GM19328 (cell line): ENCODE data around the gene CHST11.
A peak's percentile ranks its signal among the peaks of the same experiment; 100 is the strongest.
"Not testable (repeated sequence)": the region's sequence is repeated elsewhere in the genome, so short reads cannot be mapped to it uniquely, and the experiment has no call there.

Experiments
- ATAC-seq: cut with Tn5 transposase; IDR thresholded peaks from one replicate; pipeline ENCODE4 v1.9.1; 2021; ENCODE audit warnings: mild to moderate bottlenecking, moderate library complexity; ENCODE audit not compliant: unreplicated experiment

Gene CHST11

GRCh38 chr12:104600036-104600712 lies 143.4 kb downstream of the CHST11 start:
- ATAC-seq = no peak

GRCh38 chr12:104600790-104601739 lies 144.3 kb downstream of the CHST11 start:
- ATAC-seq = no peak

DNA sequence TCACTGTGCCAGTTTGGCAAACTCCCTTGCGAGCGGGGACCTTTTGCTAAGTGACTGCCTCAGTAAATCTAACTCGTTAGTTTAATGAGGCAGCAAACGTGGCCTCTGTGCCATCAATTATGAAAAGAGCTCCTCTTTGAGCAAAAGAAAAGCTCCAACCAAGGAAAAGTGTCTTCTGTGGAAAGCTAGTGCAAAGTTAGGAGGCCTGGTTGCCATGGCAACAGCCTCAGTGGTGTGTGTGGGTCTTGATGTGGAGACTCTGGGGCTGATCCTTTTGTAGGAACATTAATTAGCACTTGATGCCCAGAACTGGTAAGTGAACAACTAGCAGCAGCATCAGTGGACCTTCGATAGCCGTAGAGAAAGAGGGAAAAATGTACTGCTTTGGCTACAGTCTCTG lies 145.7 kb downstream of the CHST11 start:
- ATAC-seq = no peak

- ATAC-seq = no peak
Observed at GRCh38 chr12:104602896-104603295, 146.1 kb downstream of the CHST11 start.

DNA sequence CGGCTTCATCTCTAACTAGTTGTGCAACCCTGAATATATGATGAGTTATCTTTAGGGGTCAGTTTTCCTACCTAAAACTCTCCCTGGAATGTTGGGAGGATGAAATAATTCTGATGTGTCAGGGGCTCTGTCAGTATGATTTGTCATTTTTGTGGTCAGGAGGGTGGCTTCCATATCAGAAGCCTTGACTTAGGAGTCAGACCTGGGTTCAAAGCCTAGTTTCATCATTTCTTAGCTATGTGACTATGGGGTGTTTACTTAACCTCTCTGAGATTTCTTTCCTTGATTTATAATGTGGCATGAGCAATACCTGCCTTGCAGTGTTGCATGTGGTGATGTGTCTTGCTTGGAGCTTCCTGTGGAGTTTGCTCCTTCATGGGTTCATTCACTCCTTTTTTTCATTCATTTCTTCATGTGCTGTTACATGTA lies 146.8 kb downstream of the CHST11 start:
- no peak for ATAC-seq

- peak; percentile 71 for ATAC-seq
Observed at GRCh38 chr12:104604070-104604994, 147.6 kb downstream of the CHST11 start.

DNA sequence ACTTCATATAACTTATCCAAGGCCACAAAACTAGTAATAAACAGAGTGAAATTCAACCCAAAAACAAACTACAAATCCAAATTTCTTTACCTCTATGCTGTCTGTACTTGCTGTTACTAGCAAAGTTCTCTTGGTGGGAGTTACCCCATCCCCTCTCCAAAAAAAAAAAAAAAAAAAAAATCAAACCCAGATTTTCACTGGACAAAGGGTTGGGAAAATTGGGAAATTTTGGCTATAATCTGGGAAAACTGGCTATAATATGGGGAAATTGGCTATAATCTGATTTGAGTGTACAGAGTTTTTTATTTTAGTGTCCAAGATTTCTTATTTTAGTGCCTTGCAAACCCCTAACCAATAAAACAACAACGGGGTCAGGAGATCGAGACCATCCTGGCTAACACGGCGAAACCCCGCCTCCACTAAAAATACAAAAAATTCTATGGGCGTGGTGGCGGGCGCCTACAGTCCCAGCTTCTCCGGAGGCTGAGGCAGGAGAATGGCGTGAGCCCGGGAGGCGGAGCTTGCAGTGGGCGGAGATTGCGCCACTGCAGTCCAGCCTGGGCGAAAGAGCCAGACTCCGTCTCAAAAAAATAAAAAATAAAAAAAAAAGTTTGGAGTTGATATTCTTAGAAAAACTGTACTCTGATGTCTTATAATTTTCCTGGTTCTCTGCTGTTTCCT lies 148.4 kb downstream of the CHST11 start:
- ATAC-seq = no peak

DNA sequence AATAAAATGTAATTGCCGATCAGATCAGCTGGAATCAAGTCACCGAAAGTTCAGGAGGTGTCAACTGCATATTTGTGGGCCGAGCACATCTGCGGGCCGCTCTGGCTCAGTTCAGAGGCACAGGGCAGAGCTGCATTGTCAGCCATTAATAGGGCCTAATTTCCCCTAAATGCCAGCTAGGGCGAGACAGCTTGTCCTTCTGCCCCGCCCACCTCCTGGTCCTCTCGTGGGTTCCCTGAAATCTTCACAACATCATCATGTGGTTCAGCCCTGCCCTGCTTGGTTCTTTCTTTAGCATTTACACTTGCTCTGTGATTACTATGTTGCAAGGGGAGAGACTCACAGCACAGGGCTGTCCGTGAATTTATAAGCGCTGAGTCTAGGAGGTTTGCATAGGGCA lies 148.9 kb downstream of the CHST11 start:
- ATAC-seq = no peak

- ATAC-seq = no peak
Observed at GRCh38 chr12:104608998-104609397, 152.2 kb downstream of the CHST11 start.

DNA sequence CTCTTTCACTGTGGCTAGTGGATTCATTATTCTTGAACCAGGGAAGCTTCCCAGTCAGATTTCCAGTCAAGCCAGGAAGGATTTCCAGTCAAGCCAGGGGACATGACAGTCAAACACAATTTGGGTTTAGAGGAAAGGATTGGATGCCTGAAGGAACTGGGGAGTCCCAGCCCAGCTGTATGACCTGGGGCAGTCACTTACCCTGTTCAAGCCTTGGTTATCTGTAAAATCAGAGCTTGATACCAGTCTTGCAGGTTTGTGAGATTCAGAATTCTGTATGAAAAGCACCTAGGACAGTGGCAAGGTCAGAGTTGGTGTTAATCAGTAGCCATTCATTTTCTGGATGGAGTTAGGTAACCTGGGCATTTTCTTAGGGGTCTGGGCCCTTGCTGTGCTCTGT lies 152.7 kb downstream of the CHST11 start:
- ATAC-seq = no peak

GRCh38 chr12:104610513-104611235 lies 153.9 kb downstream of the CHST11 start:
- ATAC-seq = no peak

GRCh38 chr12:104611671-104612070 lies 154.9 kb downstream of the CHST11 start:
- ATAC-seq = no peak

DNA sequence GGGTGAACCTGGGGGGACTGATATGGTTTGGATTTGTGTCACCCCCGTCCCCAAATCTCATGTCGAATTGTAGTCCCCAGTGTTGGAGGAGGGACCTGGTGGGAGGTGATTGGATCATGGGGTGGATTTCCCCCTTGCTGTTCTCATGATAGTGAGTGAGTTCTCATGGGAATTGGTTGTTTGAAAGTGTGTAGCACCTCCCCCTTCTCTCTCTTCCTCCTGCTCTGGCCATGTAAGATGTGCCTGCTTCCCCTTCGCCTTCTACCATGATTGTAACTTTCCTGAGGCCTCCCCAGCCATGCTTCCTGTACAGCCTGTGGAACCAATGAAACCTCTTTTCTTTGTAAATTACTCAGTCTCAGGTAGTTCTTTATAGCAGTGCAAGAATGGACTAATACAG lies 156.6 kb downstream of the CHST11 start:
- not testable (repeated sequence) for ATAC-seq

- ATAC-seq = no peak
Observed at GRCh38 chr12:104615048-104615561, 158.4 kb downstream of the CHST11 start.

GRCh38 chr12:104618691-104619090 lies 161.9 kb downstream of the CHST11 start:
- ATAC-seq = no peak

- no peak for ATAC-seq
Observed at GRCh38 chr12:104619305-104619704, 162.6 kb downstream of the CHST11 start.

GRCh38 chr12:104620837-104621531 lies 164.2 kb downstream of the CHST11 start:
- ATAC-seq = no peak

GRCh38 chr12:104622928-104623327 lies 166.2 kb downstream of the CHST11 start:
- no peak for ATAC-seq

DNA sequence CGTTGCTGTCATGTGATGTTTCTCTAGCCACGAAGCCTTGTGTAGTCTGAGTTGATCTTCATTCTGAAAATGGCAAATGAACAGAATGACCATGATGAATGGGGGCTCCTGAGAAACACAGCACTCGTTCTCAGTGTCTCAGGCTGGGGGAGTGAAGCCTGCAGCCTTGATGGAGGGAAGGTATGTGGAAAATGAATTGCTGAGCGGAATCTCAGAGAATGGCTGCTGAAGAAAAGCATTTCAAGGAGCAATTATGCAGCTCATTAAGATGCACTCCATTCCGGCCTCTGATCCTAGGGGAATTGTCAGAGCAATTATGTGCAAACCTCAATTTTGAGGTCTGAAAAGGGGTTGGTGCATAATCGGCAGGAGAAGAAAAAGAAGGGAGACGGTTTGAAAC lies 167.1 kb downstream of the CHST11 start:
- ATAC-seq = no peak
